Measurements from ENCODE around the gene NUP160.
"Not testable (repeated sequence)": the region's sequence is repeated elsewhere in the genome, so short reads cannot be mapped to it uniquely, and the experiment has no call there.

Gene NUP160

DNA sequence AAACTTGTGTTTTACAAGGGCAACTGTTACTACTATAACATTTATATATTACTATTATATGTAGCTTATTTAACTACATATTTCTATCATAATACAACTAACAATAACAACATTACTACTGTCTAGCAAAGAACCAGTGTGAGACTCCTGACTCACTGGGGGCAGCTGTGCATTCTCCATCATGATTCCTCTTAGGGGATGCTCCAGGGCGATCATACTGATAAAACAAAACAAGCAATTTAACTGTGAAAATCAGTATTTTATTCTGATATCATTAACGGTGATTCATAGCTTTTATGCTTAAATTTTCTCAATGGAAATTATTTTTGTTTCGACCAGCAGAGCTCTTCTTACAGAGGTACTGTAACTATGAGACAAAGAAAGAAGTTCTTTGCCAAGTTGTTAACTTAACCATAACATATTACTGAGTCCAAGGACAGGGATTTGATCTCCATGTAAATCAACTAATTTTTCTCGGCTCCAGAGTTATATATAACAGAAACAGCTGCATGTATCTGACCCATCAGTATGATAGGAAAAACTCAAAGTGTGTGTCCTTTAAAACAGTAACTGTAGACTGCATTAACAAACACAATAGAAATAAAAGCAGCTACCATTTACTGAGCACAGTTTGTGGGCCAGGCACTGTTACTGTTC lies 56.2 kb downstream of the NUP160 start:
- no peak for DNase-seq (ENCODE audit: low read depth in 2 of 2)

DNA sequence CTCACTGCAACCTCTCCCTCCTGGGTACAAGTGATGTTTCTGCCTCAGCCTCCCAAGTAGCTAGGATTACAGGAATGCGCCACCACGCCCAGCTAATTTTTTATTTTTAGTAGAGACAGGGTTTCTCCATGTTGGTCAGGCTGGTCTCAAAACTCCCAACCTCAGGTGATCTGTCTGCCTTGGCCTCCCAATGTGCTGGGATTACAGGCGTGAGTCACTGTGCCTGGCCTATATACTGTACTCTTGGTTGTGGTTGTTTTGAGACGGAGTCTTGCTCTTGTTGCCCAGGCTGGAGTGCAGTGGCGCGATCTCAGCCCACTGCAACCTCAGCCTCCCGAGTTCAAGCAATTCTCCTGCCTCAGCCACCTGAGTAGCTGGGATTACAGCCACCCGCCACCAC lies 58.1 kb downstream of the NUP160 start:
- not testable (repeated sequence) for DNase-seq (ENCODE audit: low read depth in 2 of 2)

DNA sequence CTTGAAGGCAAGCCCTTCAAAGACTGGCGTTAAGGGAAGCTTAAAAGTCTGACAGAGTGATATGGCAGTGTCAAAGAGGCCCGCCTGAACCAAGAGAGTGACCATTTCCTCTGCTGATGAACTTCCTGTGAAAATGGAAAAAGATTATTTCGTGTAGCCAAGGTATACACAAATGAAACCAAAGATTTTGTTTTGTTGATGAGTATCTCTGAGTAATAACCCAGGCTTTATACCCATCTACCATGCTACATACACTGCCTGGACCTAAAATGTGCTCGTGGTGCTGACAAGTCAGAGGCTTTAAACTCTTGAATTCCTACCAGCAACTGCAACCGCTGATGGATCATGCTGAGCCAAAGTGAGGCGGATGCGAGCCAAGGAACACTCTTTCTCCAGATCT lies 60.0 kb downstream of the NUP160 start:
- no peak for DNase-seq (ENCODE audit: low read depth in 2 of 2)

DNA sequence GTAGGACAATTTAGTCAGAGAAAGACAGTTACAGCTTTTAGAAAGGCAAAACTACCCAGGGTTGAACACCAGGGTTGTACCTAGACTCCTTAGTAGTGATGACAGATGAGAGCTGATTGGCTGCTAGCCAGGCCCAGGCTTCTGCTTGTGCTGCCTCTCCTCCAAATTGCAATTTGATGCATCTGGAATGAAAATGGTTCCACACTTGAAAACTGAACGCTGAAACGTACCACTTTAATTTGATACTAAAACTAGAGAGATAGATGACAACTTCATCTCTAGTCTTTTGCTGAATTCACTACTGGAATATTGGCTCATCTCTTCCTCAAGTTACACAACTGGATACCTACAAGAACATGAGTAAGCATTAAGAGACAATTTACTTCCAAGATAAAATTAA lies 61.8 kb downstream of the NUP160 start:
- DNase-seq (ENCODE audit: low read depth in 2 of 2) = no peak

DNA sequence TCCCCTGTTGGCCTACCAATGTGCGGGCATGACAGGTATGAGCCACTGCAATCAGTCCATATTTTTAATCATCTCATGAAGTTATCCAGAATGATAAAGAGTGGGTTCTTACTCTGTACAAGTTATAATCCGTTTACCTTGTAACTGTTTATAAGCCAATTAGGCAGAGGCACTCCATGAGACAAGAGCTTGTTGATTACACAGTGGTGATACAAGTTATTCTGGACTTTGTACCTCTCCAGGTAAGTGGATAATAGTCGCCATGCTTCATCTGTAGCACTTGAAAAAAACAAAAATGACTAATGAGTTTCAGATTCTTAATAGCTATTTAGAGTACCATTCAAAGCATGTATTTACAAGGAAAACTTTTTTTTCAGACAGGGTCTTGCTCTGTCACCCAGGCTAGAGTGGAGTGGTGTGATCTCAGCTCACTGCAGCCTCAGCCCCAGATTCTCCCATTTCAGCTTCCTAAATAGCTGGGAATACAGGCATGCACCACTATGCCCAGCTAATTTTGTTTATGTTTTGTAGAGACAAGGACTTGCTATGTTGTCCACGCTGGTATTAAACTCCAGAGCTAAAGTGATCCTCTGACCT lies 63.3 kb downstream of the NUP160 start:
- no peak for DNase-seq (ENCODE audit: low read depth in 2 of 2)

DNA sequence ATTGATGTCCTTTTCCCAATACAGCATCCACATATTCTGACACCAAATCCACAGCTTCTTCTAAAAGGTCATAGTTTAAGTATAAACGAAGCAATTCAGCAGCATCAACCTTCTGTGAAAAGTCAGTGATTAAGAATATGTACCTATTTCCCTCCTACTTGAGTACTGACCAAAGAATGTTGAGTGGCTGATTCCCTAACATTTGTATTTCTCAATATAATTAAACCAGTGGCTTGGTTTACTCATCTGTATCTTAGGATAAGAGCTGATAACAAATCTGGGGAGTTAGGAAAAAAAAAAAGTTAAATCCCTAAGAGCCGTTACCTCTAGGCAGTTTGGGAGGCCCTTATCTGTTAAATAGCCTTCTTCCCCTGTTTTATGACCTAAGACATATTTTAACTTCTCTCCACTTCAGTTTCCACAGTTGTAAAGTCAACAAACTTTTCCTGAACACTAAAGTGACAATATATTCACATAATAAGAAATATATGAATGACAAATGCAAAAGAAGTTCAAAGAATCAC lies 65.0 kb downstream of the NUP160 start:
- DNase-seq (ENCODE audit: low read depth in 2 of 2) = no peak

DNA sequence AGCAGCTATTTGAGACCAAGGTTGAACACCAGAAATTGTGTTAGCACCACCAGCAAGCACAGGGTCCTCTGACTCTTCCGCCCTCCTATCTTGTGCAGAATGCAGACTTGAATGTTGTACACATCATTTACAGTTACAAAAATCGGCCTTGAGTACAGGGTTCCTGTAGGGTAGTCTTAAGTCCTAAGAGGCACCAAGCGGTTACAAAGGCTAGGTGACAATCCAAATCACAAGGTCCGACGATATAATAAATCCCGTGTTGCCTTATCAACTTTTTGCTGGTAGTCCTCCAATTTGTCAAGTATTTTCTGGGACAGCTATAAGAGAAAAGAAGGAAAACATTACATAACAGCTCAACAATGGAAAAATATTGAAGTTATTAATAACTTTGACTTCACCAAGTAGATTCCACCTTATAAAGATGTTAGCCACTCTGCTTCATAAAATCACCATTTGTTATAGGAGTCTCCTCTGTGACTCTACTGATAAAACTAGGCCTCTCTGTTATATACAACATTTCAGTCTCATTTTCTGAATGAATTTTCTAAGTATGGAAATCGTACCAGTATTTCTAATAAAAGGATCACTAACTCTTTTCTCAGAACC lies 69.2 kb downstream of the NUP160 start:
- DNase-seq (ENCODE audit: low read depth in 2 of 2) = no peak

DNA sequence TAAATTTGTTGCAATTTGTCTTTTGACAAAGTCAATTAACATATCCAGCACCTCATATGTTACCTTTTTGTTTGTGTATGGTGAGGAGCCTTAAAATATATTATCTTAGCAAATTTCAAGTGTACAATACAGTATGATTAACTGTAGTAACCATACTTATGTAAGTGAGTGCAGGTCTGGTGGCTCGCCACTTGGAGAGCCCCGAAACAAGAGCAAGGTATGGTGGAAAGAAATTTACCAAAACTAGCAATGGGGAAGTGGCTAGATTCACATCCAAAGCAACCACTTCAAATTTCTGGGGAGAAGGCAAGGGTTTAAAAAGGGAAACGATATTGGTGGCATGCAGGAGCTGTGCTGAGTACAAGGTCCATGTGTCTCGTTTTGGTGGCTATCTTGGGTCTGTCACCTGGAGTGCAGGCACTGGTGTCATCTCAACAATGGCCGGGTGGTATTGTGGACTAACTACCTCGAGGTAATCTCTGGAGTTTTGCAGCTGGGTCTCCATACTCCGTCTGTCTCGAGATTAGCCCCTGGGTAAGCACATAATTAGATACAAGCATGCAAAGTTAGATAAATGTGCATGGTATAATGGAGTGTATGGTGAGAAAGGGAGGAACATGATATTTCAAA lies 72.8 kb downstream of the NUP160 start:
- DNase-seq (ENCODE audit: low read depth in 2 of 2) = no peak

DNA sequence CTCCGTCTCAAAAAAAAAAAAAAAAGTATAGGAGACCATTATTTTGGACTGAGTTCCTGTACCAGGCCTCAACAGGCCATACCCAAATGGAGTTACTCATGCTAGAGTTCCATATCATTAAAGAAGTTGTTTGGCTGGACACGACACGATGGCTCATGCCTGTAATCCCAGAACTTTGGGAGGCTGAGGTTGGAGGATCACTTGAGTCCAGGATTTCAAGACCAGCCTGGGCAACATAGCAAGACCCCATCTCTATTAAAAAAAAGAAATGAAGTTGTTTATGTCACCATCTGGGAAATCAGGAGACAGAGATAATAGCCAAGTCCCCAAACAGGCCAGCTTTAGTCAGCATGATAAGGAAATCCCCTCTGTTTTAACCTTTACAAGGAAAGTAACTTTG lies 74.3 kb downstream of the NUP160 start:
- DNase-seq (ENCODE audit: low read depth in 2 of 2) = no peak

DNA sequence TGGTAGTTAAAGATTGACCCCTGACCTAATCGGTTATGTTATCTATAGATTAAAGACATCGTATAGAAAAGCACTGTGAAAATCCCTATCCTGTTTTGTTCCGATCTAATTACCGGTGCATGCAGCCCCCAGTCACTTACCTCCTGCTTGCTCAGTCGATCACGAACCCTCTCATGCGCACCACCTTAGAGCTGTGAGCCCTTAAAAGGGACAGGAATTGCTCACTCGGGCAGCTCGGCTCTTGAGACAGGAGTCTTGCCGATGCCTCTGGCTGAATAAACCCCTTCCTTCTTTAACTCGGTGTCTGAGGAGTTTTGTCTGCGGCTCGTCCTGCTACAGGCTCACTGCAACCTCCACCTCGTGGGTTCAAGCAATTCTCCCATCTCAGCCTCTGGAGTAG lies 78.6 kb downstream of the NUP160 start:
- DNase-seq (ENCODE audit: low read depth in 2 of 2) = not testable (repeated sequence)

DNA sequence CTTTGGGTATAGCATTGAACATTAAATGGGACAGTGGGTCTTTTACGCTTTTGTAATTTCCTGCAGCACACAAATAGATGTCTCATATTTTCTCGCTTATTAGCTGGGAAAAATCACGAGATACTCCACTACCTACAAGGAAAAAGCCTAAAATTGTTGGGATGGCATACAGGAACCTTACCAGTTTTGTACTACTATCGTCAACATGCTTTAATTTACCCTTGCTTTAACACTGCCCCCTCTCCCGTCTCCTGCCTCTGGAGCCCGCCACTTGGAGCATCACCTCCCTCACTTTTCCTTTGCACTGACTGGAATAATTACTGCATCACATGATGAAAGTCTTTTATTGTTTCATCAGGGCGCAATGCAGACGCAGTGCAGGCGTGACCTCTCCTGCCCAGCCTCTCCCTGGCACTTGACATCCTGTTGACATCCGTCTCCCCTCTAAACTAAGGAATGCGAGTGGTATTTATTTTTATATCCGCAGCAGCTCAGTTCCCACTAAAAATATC lies 80.0 kb downstream of the NUP160 start:
- DNase-seq (ENCODE audit: low read depth in 2 of 2) = no peak

DNA sequence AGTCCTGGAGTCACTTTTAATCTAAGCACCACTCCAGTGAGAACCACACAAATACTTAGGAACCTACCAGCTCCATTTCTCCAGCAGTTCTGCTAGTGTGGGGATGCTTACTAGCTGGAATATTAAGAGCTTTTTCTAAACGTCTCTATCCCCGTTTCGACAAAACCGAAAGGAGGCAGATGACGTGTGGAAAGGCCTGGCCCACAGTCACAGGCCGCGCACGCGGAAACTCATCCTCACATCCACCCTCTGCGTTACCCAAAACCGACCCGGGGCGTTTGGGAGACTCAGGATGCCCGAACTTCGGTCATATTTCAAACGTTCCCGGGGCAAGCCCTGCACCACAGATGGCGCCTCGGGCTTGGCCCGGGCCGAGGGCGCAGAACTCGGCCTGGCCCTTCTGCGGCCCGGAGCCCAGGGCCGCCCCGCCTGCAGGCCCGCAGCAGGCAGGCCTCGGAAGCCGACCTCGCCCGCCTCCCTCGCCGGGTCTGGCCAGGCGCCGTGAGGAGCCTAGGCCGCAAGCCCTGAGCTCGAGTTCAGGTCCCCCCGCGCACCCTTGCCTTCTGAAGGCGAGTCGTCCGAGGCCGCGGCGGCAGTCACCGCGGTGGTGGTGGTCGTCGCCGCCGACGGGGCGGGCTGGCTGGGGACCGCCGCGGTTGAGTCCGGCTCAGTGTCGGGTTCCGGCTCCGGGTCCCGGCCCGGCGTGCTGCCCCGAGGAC lies 81.5 kb downstream of the NUP160 start:
- peak; percentile 52 to 69 for DNase-seq (ENCODE audit: low read depth in 2 of 2)

DNA sequence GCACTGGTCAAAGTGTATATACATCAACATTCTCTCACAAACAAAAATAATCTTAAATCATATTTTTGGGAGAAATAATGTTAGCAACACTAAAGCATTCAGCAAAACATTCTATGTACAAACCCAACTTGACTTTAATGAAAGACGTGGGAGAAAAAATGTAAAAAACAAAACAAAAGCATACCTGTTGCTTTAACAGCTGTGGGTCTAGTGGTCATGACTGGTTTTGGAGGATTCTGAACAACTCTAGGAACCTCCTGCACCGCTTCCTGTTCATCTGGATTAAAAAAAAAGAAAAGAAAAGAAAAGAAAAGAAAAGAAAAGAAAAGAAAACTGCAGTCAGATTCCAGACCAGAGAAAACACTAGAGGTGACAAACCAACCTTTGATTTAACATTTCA lies 83.1 kb downstream of the NUP160 start:
- DNase-seq (ENCODE audit: low read depth in 2 of 2) = no peak

DNA sequence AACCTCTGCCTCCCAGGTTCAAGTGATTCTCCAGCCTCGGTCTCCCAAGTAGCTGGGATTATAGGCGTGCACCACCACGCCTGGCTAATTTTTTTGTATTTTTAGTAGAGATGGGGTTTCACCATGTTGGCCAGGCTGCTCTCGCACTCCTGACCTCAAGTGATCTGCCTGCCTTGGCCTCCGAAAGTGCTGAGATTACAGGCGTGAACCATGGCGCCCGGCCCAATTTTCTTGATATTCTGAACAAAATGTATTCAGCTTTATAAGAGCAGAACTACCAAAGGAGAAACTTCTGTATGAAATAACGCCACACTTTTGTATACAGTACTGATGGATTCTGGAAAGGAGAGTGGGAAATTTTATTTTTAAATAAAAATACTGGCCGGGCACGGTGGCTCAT lies 88.9 kb downstream of the NUP160 start:
- DNase-seq (ENCODE audit: low read depth in 2 of 2) = not testable (repeated sequence)

DNA sequence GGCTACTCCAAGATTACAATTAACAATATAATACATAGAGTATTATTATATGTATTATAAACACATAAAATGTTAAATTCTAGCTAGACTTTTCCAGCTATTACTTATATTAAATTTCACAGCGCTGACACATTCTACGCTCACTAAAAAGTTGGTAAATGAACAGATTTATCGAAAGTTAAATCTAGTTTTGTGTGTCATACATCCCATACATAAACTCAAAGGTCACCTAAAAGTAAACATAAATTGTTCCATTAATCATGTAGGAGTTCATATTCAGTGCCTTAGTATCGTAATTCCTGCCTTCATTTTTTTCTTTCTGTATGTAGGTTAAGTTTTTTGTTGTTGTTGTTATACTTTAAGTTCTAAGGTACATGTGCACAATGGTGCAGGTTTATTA lies 91.9 kb downstream of the NUP160 start:
- no peak for DNase-seq (ENCODE audit: low read depth in 2 of 2)

DNA sequence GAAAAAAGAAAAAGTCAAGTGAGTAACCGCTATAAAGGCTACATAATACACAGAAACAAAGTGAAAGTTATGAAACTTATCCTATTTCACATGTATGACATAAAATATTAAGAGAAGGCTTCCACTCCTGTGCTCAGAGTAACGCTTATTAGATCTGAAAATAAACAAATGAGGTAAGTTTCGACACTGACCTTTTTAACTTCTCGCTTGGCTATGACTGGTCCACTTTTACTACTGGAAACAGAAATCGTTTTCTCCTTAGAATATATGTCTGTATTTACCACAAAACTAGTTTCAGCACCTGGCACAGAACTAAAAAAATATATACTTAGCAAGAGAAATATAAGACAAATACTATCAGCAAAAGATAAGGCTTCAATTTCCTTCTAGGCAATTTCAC lies 97.4 kb downstream of the NUP160 start:
- no peak for DNase-seq (ENCODE audit: low read depth in 2 of 2)

DNA sequence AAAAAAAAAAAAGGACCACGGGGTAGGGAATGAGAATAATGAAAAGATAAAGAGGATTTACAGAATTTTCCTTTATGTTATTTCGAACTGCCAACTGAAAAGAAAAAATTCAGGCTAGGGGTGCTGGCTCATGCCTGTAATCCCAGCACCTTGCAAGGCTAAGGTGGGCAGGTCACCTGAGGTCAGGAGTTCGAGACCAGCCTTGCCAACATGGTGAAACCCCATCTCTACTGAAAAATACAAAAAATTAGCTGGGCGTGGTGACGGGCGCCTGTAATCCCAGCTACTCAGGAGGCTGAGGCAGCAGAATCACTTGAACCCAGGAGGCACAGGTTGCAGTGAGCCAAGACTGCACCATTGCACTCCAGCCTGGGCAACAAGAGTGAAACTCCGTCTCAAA lies 105.7 kb downstream of the NUP160 start:
- DNase-seq (ENCODE audit: low read depth in 2 of 2) = not testable (repeated sequence)

DNA sequence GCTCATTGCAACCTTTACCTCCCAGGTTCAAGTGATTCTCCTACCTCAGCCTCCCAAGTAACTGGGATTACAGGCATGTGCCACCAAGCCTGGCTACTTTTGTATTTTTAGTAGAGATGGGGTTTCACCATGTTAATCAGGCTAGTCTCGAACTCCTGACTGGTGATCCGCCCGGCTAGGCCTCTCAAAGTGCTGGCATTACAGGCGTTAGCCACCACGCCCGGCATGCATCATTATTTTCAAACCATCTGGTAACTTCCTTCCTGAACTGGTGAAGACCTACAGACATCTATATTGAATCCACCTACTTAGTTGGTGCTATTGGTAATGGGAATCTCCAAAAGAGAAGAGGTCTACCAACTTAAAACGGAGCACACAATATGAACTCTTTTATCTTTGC lies 110.3 kb downstream of the NUP160 start:
- DNase-seq (ENCODE audit: low read depth in 2 of 2) = not testable (repeated sequence)

DNA sequence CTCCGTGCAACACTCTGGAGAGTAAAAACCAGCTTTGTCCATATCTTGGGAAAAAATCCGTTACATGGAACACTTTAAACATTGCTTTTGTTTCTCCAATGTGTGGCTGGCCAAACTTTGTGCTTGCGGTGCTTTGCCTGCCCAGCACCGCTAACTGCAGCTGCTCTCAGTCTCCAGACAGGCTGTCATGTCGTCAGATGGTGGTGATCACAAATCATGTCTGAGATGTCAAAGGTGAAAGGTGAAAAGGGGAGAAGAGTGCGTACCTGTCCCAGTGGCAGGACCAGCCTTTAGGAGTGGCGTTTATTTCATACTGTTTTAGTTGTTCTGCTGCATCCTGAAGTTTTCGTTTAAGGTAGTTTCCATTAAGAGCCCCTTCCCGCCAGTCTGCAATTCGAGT lies 115.9 kb downstream of the NUP160 start:
- DNase-seq (ENCODE audit: low read depth in 2 of 2) = no peak

DNA sequence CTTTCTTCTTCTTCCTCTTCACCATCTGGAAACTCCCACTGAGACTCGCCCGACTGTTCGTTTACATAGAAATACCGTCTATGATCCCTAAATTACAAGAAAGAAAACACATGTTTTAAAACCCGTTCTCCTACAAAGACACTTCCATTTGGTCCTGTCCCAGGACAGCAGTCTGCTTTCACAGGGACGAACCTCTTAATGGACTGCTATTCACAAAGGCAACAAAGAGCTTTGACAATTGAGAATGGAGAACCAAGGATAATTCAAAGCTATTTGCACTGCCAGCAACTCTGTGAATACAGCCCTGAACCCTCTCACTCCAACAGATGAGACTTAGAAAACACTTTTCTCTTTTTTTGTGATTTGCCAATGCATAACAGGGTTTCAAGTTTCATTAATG lies 116.7 kb downstream of the NUP160 start:
- DNase-seq (ENCODE audit: low read depth in 2 of 2) = no peak
